Panc1 (cell line): Measurements from ENCODE around the gene MAP2K7. TPM values are rescaled to one million over a fixed set of nuclear protein-coding genes. Genes with fewer than 3 reads are reported as not detected.

ENCODE experiments used
- ATAC-seq: fragments of 200-7000 bp; cut with Tn5 transposase; 2 replicates; pipeline ENCODE4 v1.9.1; 2020; ENCODE audit warnings: mild to moderate bottlenecking, moderate library complexity
- BruUV-seq: library from RNA; stranded (reverse); fragments of 400-500 nt; replicated peaks from 2 replicates; lab custom pipeline; 2021; lab: Mats Ljungman, UMichigan
- CTCF ChIA-PET: fragments of 300-600 bp; sonication (Branson Sonifier 250); formaldehyde crosslinking; loops from one replicate; lab custom pipeline; 2022; ENCODE audit warnings: antibody characterized with exemption; lab: Charles Lee
- POLR2A ChIA-PET: fragments of 300-600 bp; sonication (Branson Sonifier 250); formaldehyde crosslinking; loops from one replicate; lab custom pipeline; 2022; ENCODE audit warnings: antibody characterized with exemption; lab: Charles Lee
- DNase-seq: peaks from one replicate; pipeline ENCODE4 v3.0.0-alpha.2; 2010; ENCODE audit warnings: low read depth, low spot score
- H3K27ac ChIP-seq: 2 replicates; pipeline ENCODE4 v1.5.1; 2011; ENCODE audit warnings: mild to moderate bottlenecking, low read length, inconsistent platforms
- H3K27me3 ChIP-seq: fragments of 200-500 bp; sonication (Bioruptor generic); 2 replicates; pipeline ENCODE4 v1.6.0; 2014; ENCODE audit warnings: low read length, inconsistent platforms; ENCODE audit not compliant: control insufficient read depth, insufficient read depth
- H3K36me3 ChIP-seq: fragments of 200-500 bp; sonication (Bioruptor generic); 2 replicates; pipeline ENCODE4 v1.5.1; 2014; ENCODE audit warnings: inconsistent platforms, mild to moderate bottlenecking, low read length, moderate library complexity; ENCODE audit not compliant: control insufficient read depth, insufficient read depth
- H3K4me1 ChIP-seq: 2 replicates; pipeline ENCODE4 v1.5.1; 2011; ENCODE audit warnings: inconsistent platforms, mild to moderate bottlenecking, low read length, moderate library complexity; ENCODE audit not compliant: control insufficient read depth, insufficient read depth
- H3K4me3 ChIP-seq, 2 experiments: 2 replicates each; pipeline ENCODE4 v1.5.1; 2011 to 2012; ENCODE audit warnings: low read depth in 2 of 2, low read length in 2 of 2, mild to moderate bottlenecking in 2 of 2, inconsistent platforms in 1 of 2, moderate library complexity in 1 of 2
- H3K9me3 ChIP-seq: fragments of 200-500 bp; sonication (Bioruptor generic); 2 replicates; pipeline ENCODE4 v1.5.1; 2014; ENCODE audit warnings: low read depth, mild to moderate bottlenecking, inconsistent platforms, low read length, moderate library complexity; ENCODE audit not compliant: control insufficient read depth, insufficient read depth
- POLR2AphosphoS5 ChIP-seq: IDR thresholded peaks from 2 replicates; pipeline ENCODE4 v1.6.1; 2012; ENCODE audit warnings: mild to moderate bottlenecking, low read depth, low read length, moderate library complexity
- SIN3A ChIP-seq: IDR thresholded peaks from 2 replicates; pipeline ENCODE4 v1.6.1; 2012; ENCODE audit warnings: low read depth, mild to moderate bottlenecking, low read length, moderate library complexity, borderline replicate concordance; ENCODE audit not compliant: insufficient read depth
- TCF7L2 ChIP-seq: IDR thresholded peaks from 2 replicates; pipeline ENCODE4 v1.6.1; 2011; ENCODE audit warnings: mild to moderate bottlenecking, low read depth, low read length, inconsistent platforms
- in situ Hi-C: cut with HindIII; loops from 2 replicates; pipeline ENCODE4 v1.10.0; 2016; ENCODE audit warnings: low sequenced_read_pairs, low pct_unique_long_range_greater_than_20kb
- intact Hi-C: fragments of 100-400 bp; cut with micrococcal nuclease; formaldehyde crosslinking; loops from one replicate; pipeline ENCODE4 v1.10.0; 2022; ENCODE audit not compliant: unreplicated experiment
- total RNA-seq: library from RNA; stranded (reverse); gene quantifications from one replicate; pipeline ENCODE4 v1.2.1, GENCODE V29; 2021; ENCODE audit not compliant: unreplicated experiment
- TF ChIP-seq, protein P1 (sequence below): fragments of 450-650 bp; IDR thresholded peaks from 2 replicates; pipeline ENCODE4 v1.5.1; 2017; ENCODE audit warnings: mild to moderate bottlenecking
- TF ChIP-seq, protein P2 (sequence below), 2 experiments: IDR thresholded peaks; 2 replicates each; pipeline ENCODE4 v1.6.1; 2011 to 2012; ENCODE audit warnings: low read depth in 2 of 2, control low read depth in 1 of 2, low read length in 1 of 2, mild to moderate bottlenecking in 1 of 2, moderate library complexity in 1 of 2; ENCODE audit not compliant: insufficient read depth in 1 of 2

The MAP2K7 gene
- total RNA-seq, 1 experiment from 2014 or later = 32.9 TPM

DNA sequence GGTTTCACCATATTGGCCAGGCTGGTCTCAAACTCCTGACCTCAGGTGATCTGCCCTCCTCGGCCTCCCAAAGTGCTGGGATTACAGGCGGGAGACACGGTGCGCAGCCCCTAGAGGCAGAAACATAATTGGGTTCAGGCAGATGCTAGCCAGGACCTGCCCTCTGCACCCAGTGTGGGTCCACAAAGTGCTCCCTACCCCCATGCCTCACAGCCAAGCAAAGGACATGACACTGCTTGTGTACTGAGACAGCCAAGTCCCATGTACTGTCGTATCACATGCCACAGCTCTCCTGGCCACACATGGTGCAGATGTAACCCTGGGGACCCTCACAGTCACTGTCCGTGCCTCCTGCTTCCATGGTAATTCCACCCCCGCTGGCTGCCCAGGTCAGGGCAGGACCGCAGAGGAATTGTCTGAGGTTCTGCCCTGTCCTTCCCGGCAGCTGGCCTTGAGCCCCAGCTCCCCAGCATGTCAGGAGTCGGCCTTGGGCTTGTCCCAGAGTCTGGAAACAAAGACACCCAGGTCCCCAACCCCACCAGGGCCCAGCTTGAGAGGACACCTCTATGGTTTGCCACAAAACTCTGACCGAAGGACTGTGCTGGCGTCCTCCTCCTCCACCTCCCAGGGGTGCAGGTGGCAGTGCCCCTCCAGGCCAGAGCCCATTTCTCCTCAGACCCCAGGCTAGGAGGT lies 37.1 kb upstream of the MAP2K7 start:
- ChIA-PET CTCF (interaction anchor here (0.6 to 0.7 kb wide), 2 partner anchors 9 to 17 kb away, joined by 5 to 8 read pairs; no protein-coding TSS in a partner anchor), POLR2A (no interaction called here)
- H3K4me3 ChIP-seq = no peak overlapping the region
- no TSS peak for BruUV-seq
- H3K27ac ChIP-seq = no peak overlapping the region
- no peaks in the 10 kb centered on the region for H3K9me3 ChIP-seq
- no peaks in the 10 kb centered on the region for H3K36me3 ChIP-seq
- no peak for TF ChIP-seq POLR2AphosphoS5
- no peak for TF ChIP-seq TCF7L2
- TF ChIP-seq, protein P1, sequence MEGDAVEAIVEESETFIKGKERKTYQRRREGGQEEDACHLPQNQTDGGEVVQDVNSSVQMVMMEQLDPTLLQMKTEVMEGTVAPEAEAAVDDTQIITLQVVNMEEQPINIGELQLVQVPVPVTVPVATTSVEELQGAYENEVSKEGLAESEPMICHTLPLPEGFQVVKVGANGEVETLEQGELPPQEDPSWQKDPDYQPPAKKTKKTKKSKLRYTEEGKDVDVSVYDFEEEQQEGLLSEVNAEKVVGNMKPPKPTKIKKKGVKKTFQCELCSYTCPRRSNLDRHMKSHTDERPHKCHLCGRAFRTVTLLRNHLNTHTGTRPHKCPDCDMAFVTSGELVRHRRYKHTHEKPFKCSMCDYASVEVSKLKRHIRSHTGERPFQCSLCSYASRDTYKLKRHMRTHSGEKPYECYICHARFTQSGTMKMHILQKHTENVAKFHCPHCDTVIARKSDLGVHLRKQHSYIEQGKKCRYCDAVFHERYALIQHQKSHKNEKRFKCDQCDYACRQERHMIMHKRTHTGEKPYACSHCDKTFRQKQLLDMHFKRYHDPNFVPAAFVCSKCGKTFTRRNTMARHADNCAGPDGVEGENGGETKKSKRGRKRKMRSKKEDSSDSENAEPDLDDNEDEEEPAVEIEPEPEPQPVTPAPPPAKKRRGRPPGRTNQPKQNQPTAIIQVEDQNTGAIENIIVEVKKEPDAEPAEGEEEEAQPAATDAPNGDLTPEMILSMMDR = no peak
- TF ChIP-seq, protein P2, sequence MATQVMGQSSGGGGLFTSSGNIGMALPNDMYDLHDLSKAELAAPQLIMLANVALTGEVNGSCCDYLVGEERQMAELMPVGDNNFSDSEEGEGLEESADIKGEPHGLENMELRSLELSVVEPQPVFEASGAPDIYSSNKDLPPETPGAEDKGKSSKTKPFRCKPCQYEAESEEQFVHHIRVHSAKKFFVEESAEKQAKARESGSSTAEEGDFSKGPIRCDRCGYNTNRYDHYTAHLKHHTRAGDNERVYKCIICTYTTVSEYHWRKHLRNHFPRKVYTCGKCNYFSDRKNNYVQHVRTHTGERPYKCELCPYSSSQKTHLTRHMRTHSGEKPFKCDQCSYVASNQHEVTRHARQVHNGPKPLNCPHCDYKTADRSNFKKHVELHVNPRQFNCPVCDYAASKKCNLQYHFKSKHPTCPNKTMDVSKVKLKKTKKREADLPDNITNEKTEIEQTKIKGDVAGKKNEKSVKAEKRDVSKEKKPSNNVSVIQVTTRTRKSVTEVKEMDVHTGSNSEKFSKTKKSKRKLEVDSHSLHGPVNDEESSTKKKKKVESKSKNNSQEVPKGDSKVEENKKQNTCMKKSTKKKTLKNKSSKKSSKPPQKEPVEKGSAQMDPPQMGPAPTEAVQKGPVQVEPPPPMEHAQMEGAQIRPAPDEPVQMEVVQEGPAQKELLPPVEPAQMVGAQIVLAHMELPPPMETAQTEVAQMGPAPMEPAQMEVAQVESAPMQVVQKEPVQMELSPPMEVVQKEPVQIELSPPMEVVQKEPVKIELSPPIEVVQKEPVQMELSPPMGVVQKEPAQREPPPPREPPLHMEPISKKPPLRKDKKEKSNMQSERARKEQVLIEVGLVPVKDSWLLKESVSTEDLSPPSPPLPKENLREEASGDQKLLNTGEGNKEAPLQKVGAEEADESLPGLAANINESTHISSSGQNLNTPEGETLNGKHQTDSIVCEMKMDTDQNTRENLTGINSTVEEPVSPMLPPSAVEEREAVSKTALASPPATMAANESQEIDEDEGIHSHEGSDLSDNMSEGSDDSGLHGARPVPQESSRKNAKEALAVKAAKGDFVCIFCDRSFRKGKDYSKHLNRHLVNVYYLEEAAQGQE (IDR thresholded peaks at IDR 0.05; ENCODE audit: insufficient read depth in 1 of 2, low read depth in 2 of 2, low read length in 1 of 2) = no peak
- no peak for TF ChIP-seq SIN3A
- no peaks in the 10 kb centered on the region for H3K4me1 ChIP-seq
- H3K27me3 ChIP-seq = no peaks in the 10 kb centered on the region
- ATAC-seq (no peak), DNase-seq (no peak)
- in situ Hi-C loops (no loop called here), intact Hi-C loops (no loop called here)

DNA sequence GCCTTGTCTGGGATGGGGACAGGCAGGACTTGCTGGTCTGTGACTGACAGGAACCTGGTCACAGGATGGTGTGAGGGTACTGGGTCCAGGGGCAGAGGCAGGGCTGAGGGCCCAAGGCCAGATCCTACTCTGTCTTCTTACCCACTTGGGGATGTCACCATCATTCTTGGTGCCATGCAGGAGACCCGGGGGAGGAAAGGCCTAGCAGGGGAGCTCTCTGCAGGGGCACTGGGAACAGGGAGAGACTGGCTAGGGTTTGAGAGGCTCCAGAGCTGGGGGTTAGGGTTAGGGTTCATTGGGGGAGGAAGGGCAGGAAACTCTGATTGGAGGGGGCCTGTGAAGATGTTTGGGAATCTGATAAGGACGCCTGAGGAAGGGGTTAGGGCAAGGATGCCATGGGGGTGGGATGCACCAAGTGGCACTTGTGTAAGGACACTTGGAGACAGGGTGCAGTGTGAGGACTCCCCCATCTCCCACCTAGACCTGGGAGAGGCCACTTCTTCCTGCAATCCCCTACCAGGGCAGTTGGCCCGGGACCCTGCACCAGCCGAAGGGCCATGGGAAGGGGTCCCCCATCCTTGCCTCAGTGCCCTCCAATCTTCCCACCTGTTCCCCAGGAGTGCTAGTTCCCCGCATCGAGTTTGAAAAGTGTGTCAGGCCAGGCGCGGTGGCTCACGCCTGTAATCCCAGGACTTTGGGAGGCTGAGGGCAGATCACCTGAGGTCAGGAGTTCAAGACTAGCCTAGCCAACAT lies 36.4 kb upstream of the MAP2K7 start:
- ChIA-PET CTCF (interaction anchor here (0.6 to 0.7 kb wide), 2 partner anchors 8 to 16 kb away, joined by 5 to 8 read pairs; no protein-coding TSS in a partner anchor), POLR2A (no interaction called here)
- no peak overlapping the region for H3K4me3 ChIP-seq
- no peak overlapping the region for H3K27ac ChIP-seq
- no peaks in the 10 kb centered on the region for H3K9me3 ChIP-seq
- no peak for ATAC-seq
- no peak for TF ChIP-seq SIN3A
- TF ChIP-seq POLR2AphosphoS5 = no peak
- TF ChIP-seq, protein P1 = no peak
- TF ChIP-seq, protein P2 (IDR thresholded peaks at IDR 0.05; ENCODE audit: insufficient read depth in 1 of 2, low read depth in 2 of 2, low read length in 1 of 2) = no peak
- no peak for TF ChIP-seq TCF7L2
- intact Hi-C loops (no loop called here), in situ Hi-C loops (no loop called here)
- no peak for DNase-seq
- no peaks in the 10 kb centered on the region for H3K27me3 ChIP-seq
- no TSS peak for BruUV-seq
- H3K36me3 ChIP-seq = no peaks in the 10 kb centered on the region
- no peaks in the 10 kb centered on the region for H3K4me1 ChIP-seq
